ENCODE results near the gene TMEM269. TPM values are rescaled to one million over a fixed set of nuclear protein-coding genes. Genes with fewer than 3 reads are reported as not detected.

The TMEM269 gene
- total RNA-seq, 4 donors from 2014 or later, result 0.11 to 0.17 (median 0.16) TPM; not detected in 1

DNA sequence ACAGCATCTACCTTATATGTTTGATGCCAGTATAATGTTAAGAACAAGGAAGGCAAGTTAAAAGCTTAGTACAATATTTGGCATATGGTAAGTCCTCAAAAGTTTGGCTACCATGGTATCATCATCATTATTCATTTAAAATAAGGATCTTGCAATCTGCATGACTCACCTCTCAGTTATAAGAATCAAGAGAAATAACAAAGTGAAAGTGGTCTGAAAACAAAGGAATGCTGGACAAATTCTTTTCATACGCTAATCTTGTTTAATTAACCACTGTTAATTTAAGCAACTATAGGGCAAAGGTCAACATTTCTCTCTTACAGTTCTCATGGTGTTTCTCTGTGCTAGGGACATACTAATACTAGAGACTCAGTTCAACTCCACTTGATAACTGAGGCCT is 31.7 kb upstream of the TMEM269 start:
- WGBS, result 83% methylated on average over 1 of the region's 1 CpG
- peaks cover 83% of the 10 kb centered on the region for H3K36me3 ChIP-seq

DNA sequence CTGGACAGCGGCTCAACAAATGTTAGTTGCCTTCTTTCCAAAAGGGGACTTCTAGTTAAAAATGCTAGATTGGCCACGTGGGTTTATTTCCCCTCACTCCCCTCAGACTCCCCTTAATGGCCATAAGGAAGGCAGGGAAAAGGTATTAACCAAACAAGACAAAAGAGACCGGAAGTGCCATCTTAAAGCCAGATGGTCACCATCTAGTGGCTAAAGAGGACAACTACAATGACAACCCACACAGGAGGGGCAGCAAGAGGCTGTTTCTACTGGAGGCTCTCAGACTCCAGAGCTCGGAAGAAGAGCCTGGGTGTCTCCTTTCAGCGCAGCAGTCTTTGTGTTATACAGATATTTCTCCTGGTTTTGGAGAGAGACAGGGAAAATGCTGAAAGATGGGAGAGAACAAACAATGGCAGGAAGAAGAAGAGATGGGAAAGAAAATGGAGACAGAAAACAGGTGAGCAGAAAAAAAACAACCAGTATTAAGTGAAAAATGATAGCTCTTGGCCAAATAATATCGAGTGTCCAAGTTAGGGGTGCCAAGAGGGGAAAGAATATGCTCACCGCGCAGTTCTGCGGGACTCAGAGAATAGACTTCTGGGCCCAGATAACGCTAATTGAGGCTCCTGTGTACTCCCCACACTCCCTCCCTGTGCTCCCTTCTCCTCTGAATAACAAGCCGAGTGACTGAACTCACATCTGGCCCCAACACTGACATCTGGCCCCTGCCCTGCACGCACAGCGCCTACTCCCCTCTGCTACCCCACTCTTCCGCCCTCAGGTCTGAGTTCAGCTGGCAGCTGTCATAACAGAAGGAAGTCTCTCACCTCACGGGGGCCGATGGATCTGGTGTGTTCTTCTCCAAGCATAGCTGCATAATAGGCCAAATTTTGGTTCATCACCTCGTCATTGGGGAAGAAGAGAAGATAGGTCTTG is 27.6 kb upstream of the TMEM269 start:
- H3K27me3 ChIP-seq, result no peaks in the 10 kb centered on the region
- no peak overlapping the region for H3K4me3 ChIP-seq
- H3K9me3 ChIP-seq, result no peaks in the 10 kb centered on the region
- WGBS, result 78% methylated on average over 17 of the region's 17 CpGs
- H3K4me1 ChIP-seq, result peaks cover under 1% of the 10 kb centered on the region
- no peak overlapping the region for H3K27ac ChIP-seq
- DNase-seq (ENCODE audit: low spot score in 2 of 2), result peak in 1 of 2 donors; percentile 35
- peaks cover 66% of the 10 kb centered on the region for H3K36me3 ChIP-seq
- TF ChIP-seq POLR2A (IDR thresholded peaks at IDR 0.05) (no peak), EP300 (IDR thresholded peaks at IDR 0.05) (no peak), CTCF (IDR thresholded peaks at IDR 0.05) (peak; percentile 36 to 55), POLR2AphosphoS5 (IDR thresholded peaks at IDR 0.05) (no peak)

More for the DNA sequence above, 31.7 kb upstream of the TMEM269 start:
- DNase-seq (ENCODE audit: low spot score in 2 of 2), result no peak
- no peak for TF ChIP-seq POLR2AphosphoS5 (IDR thresholded peaks at IDR 0.05)
- TF ChIP-seq EP300 (IDR thresholded peaks at IDR 0.05), result no peak
- no peak for TF ChIP-seq POLR2A (IDR thresholded peaks at IDR 0.05)
- Histone ChIP-seq H3K27me3 (no peaks in the 10 kb centered on the region), H3K4me3 (no peak overlapping the region), H3K9me3 (no peaks in the 10 kb centered on the region), H3K27ac (no peak overlapping the region), H3K4me1 (peaks cover 3% of the 10 kb centered on the region)

GRCh38 chr1:42757892-42758275 is 26.9 kb upstream of the TMEM269 start:
- Histone ChIP-seq H3K27ac (no peak overlapping the region), H3K9me3 (no peaks in the 10 kb centered on the region), H3K27me3 (no peaks in the 10 kb centered on the region), H3K4me1 (peaks cover 7% of the 10 kb centered on the region), H3K4me3 (no peak overlapping the region), H3K36me3 (peaks cover 61% of the 10 kb centered on the region)
- no peak for TF ChIP-seq EP300 (IDR thresholded peaks at IDR 0.05)
- TF ChIP-seq POLR2AphosphoS5 (IDR thresholded peaks at IDR 0.05), result no peak
- DNase-seq (ENCODE audit: low spot score in 2 of 2), result peak in 1 of 2 donors; percentile 5

GRCh38 chr1:42758641-42759040 is 26.1 kb upstream of the TMEM269 start:
- Histone ChIP-seq H3K27me3 (no peaks in the 10 kb centered on the region), H3K36me3 (peaks cover 54% of the 10 kb centered on the region), H3K9me3 (no peaks in the 10 kb centered on the region), H3K27ac (no peak overlapping the region), H3K4me1 (peaks cover 7% of the 10 kb centered on the region), H3K4me3 (no peak overlapping the region)
- TF ChIP-seq POLR2AphosphoS5 (IDR thresholded peaks at IDR 0.05) (no peak), EP300 (IDR thresholded peaks at IDR 0.05) (no peak), CTCF (IDR thresholded peaks at IDR 0.05) (no peak), POLR2A (IDR thresholded peaks at IDR 0.05) (no peak)
- DNase-seq (ENCODE audit: low spot score in 2 of 2), result peak in 1 of 2 donors; percentile 18
- 72% methylated on average over 3 of the region's 3 CpGs for WGBS

DNA sequence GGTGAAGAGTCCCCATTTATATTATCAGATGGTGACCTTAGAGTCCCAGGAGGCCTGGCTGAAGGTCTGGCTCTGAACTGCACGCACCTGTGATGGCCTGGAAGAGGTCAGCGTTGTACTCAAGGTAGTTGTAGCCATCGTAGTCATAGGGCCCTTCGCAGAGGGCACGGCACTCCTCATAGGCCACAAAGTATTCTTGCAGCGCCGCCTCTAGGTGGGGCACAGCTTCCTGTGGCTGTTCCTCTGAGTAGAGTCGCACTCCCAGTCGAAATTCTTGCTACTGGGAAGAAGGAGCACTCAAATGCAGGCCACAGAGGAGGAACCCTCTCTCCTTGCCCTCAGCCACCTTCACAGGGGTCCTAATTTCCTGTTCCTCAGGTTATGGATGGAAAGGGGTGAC is 25.7 kb upstream of the TMEM269 start:
- TF ChIP-seq EP300 (IDR thresholded peaks at IDR 0.05) (no peak), POLR2AphosphoS5 (IDR thresholded peaks at IDR 0.05) (no peak), CTCF (IDR thresholded peaks at IDR 0.05) (no peak), POLR2A (IDR thresholded peaks at IDR 0.05) (no peak)
- Histone ChIP-seq H3K36me3 (peaks cover 49% of the 10 kb centered on the region), H3K27me3 (no peaks in the 10 kb centered on the region), H3K27ac (no peak overlapping the region), H3K9me3 (no peaks in the 10 kb centered on the region), H3K4me3 (no peak overlapping the region), H3K4me1 (peaks cover 9% of the 10 kb centered on the region)
- DNase-seq (ENCODE audit: low spot score in 2 of 2), result peak in 1 of 2 donors; percentile 40
- WGBS, result 75% methylated on average over 9 of the region's 9 CpGs

- Histone ChIP-seq H3K36me3 (peaks cover 26% of the 10 kb centered on the region), H3K27ac (no peak overlapping the region), H3K9me3 (no peaks in the 10 kb centered on the region), H3K27me3 (no peaks in the 10 kb centered on the region), H3K4me3 (no peak overlapping the region), H3K4me1 (peaks cover 29% of the 10 kb centered on the region)
- TF ChIP-seq CTCF (IDR thresholded peaks at IDR 0.05) (no peak), POLR2A (IDR thresholded peaks at IDR 0.05) (no peak)
- peak in 1 of 2 donors; percentile 10 for DNase-seq (ENCODE audit: low spot score in 2 of 2)
- WGBS, result 92% methylated on average over 4 of the region's 4 CpGs
Observed at GRCh38 chr1:42761567-42761966, 23.2 kb upstream of the TMEM269 start.
